Erythroblast (primary cell): ENCODE data around the gene MYOM3.

ENCODE experiments used
- GATA1 ChIP-seq: IDR thresholded peaks from 2 replicates; pipeline ENCODE4 v1.6.1; 2011; ENCODE audit warnings: low read depth, mild to moderate bottlenecking, control low read depth, low read length, moderate library complexity
- POLR2A ChIP-seq: IDR thresholded peaks from 2 replicates; pipeline ENCODE4 v1.6.1; 2011; ENCODE audit warnings: mild to moderate bottlenecking, low read length

DNA sequence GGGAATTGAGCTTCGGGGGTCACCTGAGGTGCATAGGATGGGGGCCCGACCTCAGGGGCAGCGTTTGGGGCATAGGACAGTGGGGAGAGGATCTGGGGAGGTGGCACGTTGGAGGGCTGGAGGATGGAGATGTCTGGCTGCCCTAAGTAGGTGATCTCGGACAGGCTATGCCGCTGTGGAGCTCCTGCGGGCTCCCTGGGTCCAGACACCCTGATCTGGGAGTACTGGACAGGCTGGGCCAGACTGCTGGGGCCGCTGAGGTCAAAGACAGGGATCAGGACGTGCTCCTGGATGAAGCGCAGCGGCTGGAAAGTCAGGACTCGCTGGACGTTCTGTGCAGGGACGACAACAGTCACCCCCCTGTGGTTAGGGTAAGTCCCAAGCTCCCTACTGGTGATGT, 9.5 kb upstream of the MYOM3 start:
- TF ChIP-seq POLR2A = no peak
- no peak for TF ChIP-seq GATA1
